ENCODE data around the gene SBK3.
"Not testable (repeated sequence)": the region's sequence is repeated elsewhere in the genome, so short reads cannot be mapped to it uniquely, and the experiment has no call there.

Gene SBK3

GRCh38 chr19:55540619-55541018, 4.7 kb downstream of the SBK3 start:
- DNase-seq (ENCODE audit: low read depth in 2 of 2) = no peak

DNA sequence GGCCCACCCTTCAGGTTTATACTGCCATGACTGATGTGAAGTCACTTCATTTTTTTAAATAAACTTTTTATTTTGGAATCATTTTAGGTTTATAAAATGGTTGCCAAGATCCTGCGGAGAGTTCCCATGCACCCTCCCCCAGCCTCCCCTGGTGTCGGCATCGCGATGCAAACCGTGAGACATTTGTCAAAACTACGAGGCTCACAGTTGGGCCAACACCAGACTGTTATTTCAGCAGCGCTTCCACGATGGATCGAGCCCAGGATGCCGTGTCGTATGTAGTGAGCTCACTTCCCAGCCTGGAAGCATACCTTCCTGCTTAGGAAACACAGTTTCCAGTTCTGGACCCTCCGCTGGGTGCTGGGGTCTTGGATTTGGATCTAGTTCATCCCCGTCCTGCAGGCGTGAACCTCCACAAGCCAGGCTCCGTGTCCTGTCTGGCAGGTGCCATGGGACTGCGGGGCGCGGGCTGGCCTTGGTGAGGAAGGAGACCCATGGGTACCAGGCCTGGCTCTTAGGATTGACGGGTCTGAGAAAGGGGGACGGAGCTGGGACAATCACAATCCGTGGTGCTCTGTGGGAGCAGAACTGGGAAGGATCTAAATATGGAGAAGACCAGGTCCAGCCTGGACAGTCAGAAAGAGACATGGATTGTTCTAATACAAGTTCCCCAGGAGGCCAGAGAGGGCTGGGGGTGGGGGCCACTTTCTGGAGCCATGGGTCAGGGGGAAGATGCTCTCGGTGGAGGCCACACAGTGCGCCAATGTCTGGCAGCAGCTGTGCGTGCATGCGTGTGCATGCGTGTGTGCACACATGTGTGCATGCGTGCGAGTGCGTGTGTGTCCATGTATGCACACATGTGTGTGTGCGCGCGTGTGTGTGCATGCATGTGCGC, 6.0 kb downstream of the SBK3 start:
- DNase-seq (ENCODE audit: low read depth in 2 of 2) = no peak

DNA sequence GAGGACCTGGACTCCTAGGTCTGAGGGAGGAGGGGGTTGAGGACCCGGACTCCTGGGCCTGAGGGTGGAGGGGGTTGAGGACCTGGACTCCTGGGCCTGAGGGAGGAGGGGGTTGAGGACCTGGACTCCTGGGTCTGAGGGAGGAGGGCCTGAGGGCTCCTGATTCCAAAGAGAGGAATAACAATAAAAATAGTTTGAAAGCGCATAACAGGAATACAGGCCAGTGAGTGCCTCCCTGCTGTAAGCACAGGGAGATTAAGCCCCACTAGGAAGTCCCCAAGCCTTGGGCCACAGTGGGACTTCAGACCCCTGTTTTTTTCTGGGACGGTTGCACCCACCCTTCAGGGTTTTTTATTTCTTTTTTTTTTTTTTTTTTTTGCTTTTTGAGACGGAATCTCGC, 7.2 kb downstream of the SBK3 start:
- no peak for DNase-seq (ENCODE audit: low read depth in 2 of 2)

- no peak for DNase-seq (ENCODE audit: low read depth in 2 of 2)
These were observed 7.6 kb downstream of the SBK3 start for GRCh38 chr19:55537741-55538111.

GRCh38 chr19:55536951-55537740, 8.2 kb downstream of the SBK3 start, which contains the start of gene SBK2:
Gene SBK2, minus strand, starts transcription at chr19:55537133. Its CDS starts 839 bp downstream, at chr19:55536294.
- no peak for DNase-seq (ENCODE audit: low read depth in 2 of 2)

- no peak for DNase-seq (ENCODE audit: low read depth in 2 of 2)
These were observed 9.0 kb downstream of the SBK3 start for GRCh38 chr19:55536366-55536765.

- DNase-seq (ENCODE audit: low read depth in 2 of 2) = no peak
These were observed 9.4 kb downstream of the SBK3 start for GRCh38 chr19:55535965-55536350.

DNA sequence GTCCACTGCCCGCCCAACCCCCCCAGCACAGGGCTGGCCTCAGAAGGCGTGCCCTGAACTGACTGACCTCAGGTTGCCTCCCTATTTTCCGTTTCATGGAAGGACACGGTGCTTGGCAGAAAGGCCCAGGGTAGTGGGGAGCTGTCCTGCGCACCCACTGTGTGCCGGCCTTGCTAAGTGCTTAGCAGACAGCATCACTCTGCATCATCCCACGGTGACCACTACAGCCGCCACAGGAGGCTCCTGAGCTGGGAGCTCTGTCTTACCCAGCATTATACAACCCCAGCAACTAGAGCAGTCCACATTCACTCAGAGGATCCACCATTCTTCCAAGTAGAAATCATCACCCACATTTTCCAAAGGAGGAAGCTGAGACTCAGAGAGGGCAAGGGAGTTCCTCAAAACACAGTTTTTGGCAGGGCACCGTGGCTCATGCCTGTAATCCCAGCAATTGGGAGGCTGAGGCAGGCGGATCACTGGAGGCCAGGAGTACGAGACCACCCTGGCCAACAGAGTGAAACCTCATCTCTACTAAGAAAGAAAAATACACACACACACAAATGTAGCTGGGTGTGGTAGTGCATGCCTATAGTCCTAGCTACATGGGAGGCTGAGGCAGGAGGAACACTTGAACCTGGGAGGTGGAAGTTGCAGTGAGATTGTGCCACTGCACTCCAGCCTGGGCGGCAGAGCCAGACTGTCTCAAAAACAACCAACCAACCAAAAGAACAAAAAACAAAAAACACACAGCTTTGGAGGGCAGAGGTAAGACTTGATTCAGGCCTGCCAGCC, 10.0 kb downstream of the SBK3 start:
- no peak for DNase-seq (ENCODE audit: low read depth in 2 of 2)

GRCh38 chr19:55534280-55534679, 11.1 kb downstream of the SBK3 start:
- not testable (repeated sequence) for DNase-seq (ENCODE audit: low read depth in 2 of 2)

GRCh38 chr19:55530996-55531395, 14.3 kb downstream of the SBK3 start:
- no peak for DNase-seq (ENCODE audit: low read depth in 2 of 2)

- no peak for DNase-seq (ENCODE audit: low read depth in 2 of 2)
These were observed 15.6 kb downstream of the SBK3 start for GRCh38 chr19:55529636-55530234.

GRCh38 chr19:55528030-55528803, 17.1 kb downstream of the SBK3 start:
- DNase-seq (ENCODE audit: low read depth in 2 of 2) = no peak

- no peak for DNase-seq (ENCODE audit: low read depth in 2 of 2)
These were observed 17.9 kb downstream of the SBK3 start for GRCh38 chr19:55527197-55528029.

DNA sequence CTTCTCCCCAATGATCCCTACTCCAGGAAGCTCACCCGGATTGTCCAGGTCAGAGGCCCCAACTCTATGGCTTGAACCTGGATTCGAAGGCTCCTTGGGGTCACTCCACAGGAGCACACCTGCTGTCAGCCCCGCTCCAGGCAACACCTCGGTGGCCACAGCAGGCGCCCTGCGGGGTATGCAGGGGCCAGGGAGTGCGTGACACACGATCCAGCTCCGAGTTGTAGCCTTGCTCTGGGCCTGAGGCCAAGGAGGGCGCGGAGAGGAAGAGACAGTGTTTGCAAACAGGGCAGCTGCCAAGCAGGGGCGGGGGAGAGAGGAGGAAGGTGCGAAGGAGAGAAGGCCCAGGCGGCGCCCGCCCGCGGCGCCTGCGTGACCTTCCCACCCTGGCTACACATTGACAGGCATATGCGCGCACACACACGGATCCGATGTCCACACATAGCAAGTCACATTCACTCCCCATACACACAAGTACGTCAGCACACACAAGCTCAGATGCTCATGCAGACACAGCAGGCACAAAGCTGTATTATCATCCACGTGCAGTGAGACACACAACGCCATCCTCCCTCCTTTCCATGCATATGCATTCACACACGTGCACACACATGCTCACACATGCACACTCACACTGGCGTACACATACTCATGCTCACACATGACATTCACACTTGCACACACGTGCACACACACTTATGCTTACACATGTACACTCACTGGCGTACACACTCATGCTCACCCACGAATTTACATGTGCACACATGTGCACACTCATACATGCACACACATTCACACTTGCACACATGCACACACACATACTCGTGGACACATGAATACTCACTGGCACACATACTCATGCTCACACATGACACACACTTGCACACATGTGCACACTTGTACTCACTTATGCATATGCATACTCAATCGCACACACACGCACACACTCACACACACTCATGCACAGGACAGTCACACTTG, 18.8 kb downstream of the SBK3 start:
- DNase-seq (ENCODE audit: low read depth in 2 of 2) = no peak

- no peak for DNase-seq (ENCODE audit: low read depth in 2 of 2)
These were observed 19.8 kb downstream of the SBK3 start for GRCh38 chr19:55525289-55526101.

- DNase-seq (ENCODE audit: low read depth in 2 of 2) = no peak
These were observed 24.6 kb downstream of the SBK3 start for GRCh38 chr19:55520691-55521292.
